ENCODE measurements around the gene SNRNP40. TPM values are rescaled to one million over a fixed set of nuclear protein-coding genes. Genes with fewer than 3 reads are reported as not detected.

Gene SNRNP40
- polyA plus RNA-seq, 3 donors = 25.6 to 56.4 (median 50.9) TPM

DNA sequence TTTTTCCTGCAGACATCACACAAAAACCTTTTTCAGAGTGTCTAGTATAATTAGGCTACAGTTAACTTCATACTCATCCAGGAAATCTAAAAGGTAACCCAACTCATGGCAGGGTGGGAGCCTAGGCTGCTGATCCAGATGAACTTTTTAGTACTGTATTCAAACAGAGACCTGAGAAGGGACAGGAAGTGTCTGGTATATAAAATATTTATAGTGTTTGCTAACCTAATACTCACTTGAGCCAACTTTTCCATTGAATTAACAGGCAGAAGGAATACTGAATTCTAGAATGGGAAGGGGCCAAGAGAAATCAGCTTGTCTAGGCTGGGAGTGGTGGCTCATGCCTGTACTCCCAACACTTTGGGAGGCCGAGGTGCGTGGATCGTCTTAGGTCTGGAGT is 34.7 kb downstream of the SNRNP40 start:
- Histone ChIP-seq H3K27ac (ENCODE audit: low read depth in 1 of 2, low read length in 2 of 2) (no peak overlapping the region), H3K79me2 (ENCODE audit: insufficient read depth, low read length) (no peaks in the 10 kb centered on the region), H3K4me3 (replicated peaks in 1 of 3; ENCODE audit: low read depth in 2 of 3, low read length in 3 of 3) (no peak overlapping the region), H3K27me3 (ENCODE audit: control insufficient read depth in 2 of 2, insufficient read depth in 2 of 2, low read length in 2 of 2) (no peaks in the 10 kb centered on the region), H3K4me1 (ENCODE audit: control insufficient read depth in 1 of 2, insufficient read depth in 2 of 2, low read length in 2 of 2) (no peaks in the 10 kb centered on the region), H3K4me2 (replicated peaks; ENCODE audit: extremely low read depth, low read length, poor library complexity, severe bottlenecking) (no peak overlapping the region), H2AFZ (ENCODE audit: insufficient read depth, low read depth, low read length, poor library complexity, severe bottlenecking) (no peak overlapping the region), H3K36me3 (replicated peaks in 1 of 2; ENCODE audit: control insufficient read depth in 1 of 2, insufficient read depth in 2 of 2, low read length in 2 of 2) (peaks cover 73 to 100% of the 10 kb centered on the region in 2 donors), H4K20me1 (ENCODE audit: insufficient read depth, low read length) (no peaks in the 10 kb centered on the region), H3K9me3 (replicated peaks in 1 of 2; ENCODE audit: control insufficient read depth in 1 of 2, insufficient read depth in 1 of 2, low read length in 2 of 2) (no peaks in the 10 kb centered on the region), H3K9ac (ENCODE audit: insufficient read depth, low read length, poor library complexity, severe bottlenecking) (no peak overlapping the region)
- Mint-ChIP-seq H3K27ac (peak overlapping the region in 2 of 7 donors; percentile 46 to 52), H3K9me3 (no peaks in the 10 kb centered on the region), H3K27me3 (ENCODE audit: low read depth in 3 of 3) (peaks cover 0 to 2% (median 0%) of the 10 kb centered on the region in 3 donors), H3K4me1 (peaks cover 7% of the 10 kb centered on the region), H3K36me3 (peaks cover 81 to 96% of the 10 kb centered on the region in 2 donors), H3K4me3 (no peak overlapping the region)
- no CpG with 5 or more reads among the region's 3 CpGs for WGBS (ENCODE audit: insufficient coverage)
- TF ChIP-seq, protein P1, sequence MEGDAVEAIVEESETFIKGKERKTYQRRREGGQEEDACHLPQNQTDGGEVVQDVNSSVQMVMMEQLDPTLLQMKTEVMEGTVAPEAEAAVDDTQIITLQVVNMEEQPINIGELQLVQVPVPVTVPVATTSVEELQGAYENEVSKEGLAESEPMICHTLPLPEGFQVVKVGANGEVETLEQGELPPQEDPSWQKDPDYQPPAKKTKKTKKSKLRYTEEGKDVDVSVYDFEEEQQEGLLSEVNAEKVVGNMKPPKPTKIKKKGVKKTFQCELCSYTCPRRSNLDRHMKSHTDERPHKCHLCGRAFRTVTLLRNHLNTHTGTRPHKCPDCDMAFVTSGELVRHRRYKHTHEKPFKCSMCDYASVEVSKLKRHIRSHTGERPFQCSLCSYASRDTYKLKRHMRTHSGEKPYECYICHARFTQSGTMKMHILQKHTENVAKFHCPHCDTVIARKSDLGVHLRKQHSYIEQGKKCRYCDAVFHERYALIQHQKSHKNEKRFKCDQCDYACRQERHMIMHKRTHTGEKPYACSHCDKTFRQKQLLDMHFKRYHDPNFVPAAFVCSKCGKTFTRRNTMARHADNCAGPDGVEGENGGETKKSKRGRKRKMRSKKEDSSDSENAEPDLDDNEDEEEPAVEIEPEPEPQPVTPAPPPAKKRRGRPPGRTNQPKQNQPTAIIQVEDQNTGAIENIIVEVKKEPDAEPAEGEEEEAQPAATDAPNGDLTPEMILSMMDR (IDR thresholded peaks at IDR 0.05) = no peak
- no peak for DNase-seq
- intact Hi-C loops (cut with micrococcal nuclease) = no loop called here

DNA sequence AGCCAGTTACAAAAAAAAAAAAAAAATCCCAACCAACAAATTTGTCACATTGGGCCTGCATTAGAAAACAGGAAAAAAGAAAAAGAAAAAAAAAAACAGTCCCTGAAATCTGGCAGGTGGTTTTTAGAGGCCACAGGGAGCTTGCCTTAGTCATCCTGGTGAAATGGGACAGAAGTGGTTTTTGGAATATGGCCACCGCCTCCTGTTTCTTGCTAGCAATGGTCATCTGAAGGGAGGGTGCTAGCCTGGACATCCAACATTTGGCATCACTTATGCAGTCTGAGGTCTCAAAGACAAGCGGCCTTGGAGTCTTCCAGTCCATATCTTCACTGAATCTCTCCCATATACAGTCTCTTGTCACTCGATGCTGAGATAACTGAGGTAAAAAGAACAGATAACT is 36.8 kb downstream of the SNRNP40 start:
- no peak for DNase-seq
- Histone ChIP-seq H3K79me2 (ENCODE audit: insufficient read depth, low read length) (no peaks in the 10 kb centered on the region), H3K27me3 (ENCODE audit: control insufficient read depth in 2 of 2, insufficient read depth in 2 of 2, low read length in 2 of 2) (no peaks in the 10 kb centered on the region), H3K4me1 (ENCODE audit: control insufficient read depth in 1 of 2, insufficient read depth in 2 of 2, low read length in 2 of 2) (no peaks in the 10 kb centered on the region), H3K27ac (ENCODE audit: low read depth in 1 of 2, low read length in 2 of 2) (no peak overlapping the region), H3K36me3 (replicated peaks in 1 of 2; ENCODE audit: control insufficient read depth in 1 of 2, insufficient read depth in 2 of 2, low read length in 2 of 2) (peaks cover 58 to 82% of the 10 kb centered on the region in 2 donors), H3K4me2 (replicated peaks; ENCODE audit: extremely low read depth, low read length, poor library complexity, severe bottlenecking) (no peak overlapping the region), H4K20me1 (ENCODE audit: insufficient read depth, low read length) (no peaks in the 10 kb centered on the region), H3K4me3 (replicated peaks in 1 of 3; ENCODE audit: low read depth in 2 of 3, low read length in 3 of 3) (no peak overlapping the region), H2AFZ (ENCODE audit: insufficient read depth, low read depth, low read length, poor library complexity, severe bottlenecking) (no peak overlapping the region), H3K9ac (ENCODE audit: insufficient read depth, low read length, poor library complexity, severe bottlenecking) (no peak overlapping the region), H3K9me3 (replicated peaks in 1 of 2; ENCODE audit: control insufficient read depth in 1 of 2, insufficient read depth in 1 of 2, low read length in 2 of 2) (no peaks in the 10 kb centered on the region)
- H3K27ac Mint-ChIP-seq = peak overlapping the region in 1 of 7 donors; percentile 40
- peaks cover 7% of the 10 kb centered on the region for H3K4me1 Mint-ChIP-seq
- peaks cover 0 to 2% (median 0%) of the 10 kb centered on the region in 3 donors for H3K27me3 Mint-ChIP-seq (ENCODE audit: low read depth in 3 of 3)
- intact Hi-C loops (cut with micrococcal nuclease) = no loop called here
- TF ChIP-seq, protein P1 (IDR thresholded peaks at IDR 0.05) = no peak
- H3K36me3 Mint-ChIP-seq = peaks cover 61 to 77% of the 10 kb centered on the region in 2 donors
- H3K4me3 Mint-ChIP-seq = no peak overlapping the region
- no CpG with 5 or more reads among the region's 3 CpGs for WGBS (ENCODE audit: insufficient coverage)
- H3K9me3 Mint-ChIP-seq = no peaks in the 10 kb centered on the region
